SU-DHL-6 (cell line): ENCODE data around the gene FAAH.

Experiments
- H2AFZ ChIP-seq: fragments of 200-600 bp; sonication (generic); 2 replicates; pipeline ENCODE4 v1.6.1; 2014; ENCODE audit warnings: low read depth, mild to moderate bottlenecking, moderate library complexity, mixed read lengths, antibody characterized with exemption, low read length; ENCODE audit not compliant: severe bottlenecking
- H3F3A ChIP-seq: fragments of 200-600 bp; shearing (Covaris generic); 2 replicates; pipeline ENCODE4 v1.6.0; 2016; ENCODE audit warnings: antibody characterized with exemption, mild to moderate bottlenecking; ENCODE audit not compliant: insufficient read depth
- H3K27ac ChIP-seq: fragments of 200-600 bp; sonication (generic); 2 replicates; pipeline ENCODE4 v1.5.1; 2016; ENCODE audit warnings: low read depth, mild to moderate bottlenecking, low read length, moderate library complexity, mixed read lengths
- H3K27me3 ChIP-seq: fragments of 200-600 bp; sonication (generic), shearing (Covaris generic); 2 replicates; pipeline ENCODE4 v1.6.0; 2014; ENCODE audit warnings: mild to moderate bottlenecking, low read length
- H3K36me3 ChIP-seq: fragments of 200-600 bp; sonication (generic); 2 replicates; pipeline ENCODE4 v1.6.1; 2014; ENCODE audit warnings: mild to moderate bottlenecking, low read length, mixed read lengths
- H3K4me2 ChIP-seq: fragments of 300-600, 200-600 bp; shearing (Covaris generic), sonication (generic); 2 replicates; pipeline ENCODE4 v1.6.0; 2014; ENCODE audit warnings: low read length, low read depth, mild to moderate bottlenecking; ENCODE audit not compliant: poor library complexity, severe bottlenecking
- H3K4me3 ChIP-seq: fragments of 200-600 bp; sonication (generic); 2 replicates; pipeline ENCODE4 v1.5.1; 2014; ENCODE audit warnings: antibody characterized with exemption, low read length, mild to moderate bottlenecking, mixed read lengths; ENCODE audit not compliant: insufficient read depth, poor library complexity, severe bottlenecking
- H3K79me2 ChIP-seq: fragments of 200-600 bp; sonication (generic); 2 replicates; pipeline ENCODE4 v1.6.1; 2014; ENCODE audit warnings: mild to moderate bottlenecking, low read length, moderate library complexity; ENCODE audit not compliant: insufficient read depth
- H3K9ac ChIP-seq: fragments of 200-600 bp; sonication (generic); 2 replicates; pipeline ENCODE4 v1.7.0; 2014; ENCODE audit warnings: mild to moderate bottlenecking, low read length
- H3K9me2 ChIP-seq: fragments of 200-600 bp; sonication (generic); replicated peaks from 2 replicates; pipeline ENCODE4 v1.6.1; 2014; ENCODE audit warnings: low read length; ENCODE audit not compliant: insufficient read depth
- H3K9me3 ChIP-seq: fragments of 200-600 bp; sonication (generic); 2 replicates; pipeline ENCODE4 v1.6.1; 2014; ENCODE audit warnings: low read length, mixed read lengths; ENCODE audit not compliant: insufficient read depth
- H4K20me1 ChIP-seq: fragments of 200-600 bp; sonication (generic); 2 replicates; pipeline ENCODE4 v1.6.1; 2014; ENCODE audit warnings: low read depth, mild to moderate bottlenecking, antibody characterized with exemption, low read length, moderate library complexity, mixed read lengths
- CTCF ChIP-seq: fragments of 200-600 bp; sonication (generic); IDR thresholded peaks from one replicate; pipeline ENCODE4 v1.5.1; 2017; ENCODE audit warnings: antibody characterized with exemption, mild to moderate bottlenecking, low read length, moderate library complexity; ENCODE audit not compliant: insufficient read depth, poor library complexity, severe bottlenecking
- EZH2phosphoT487 ChIP-seq: fragments of 200-600 bp; sonication (generic), shearing (Covaris generic); conservative IDR thresholded peaks from 2 replicates; pipeline ENCODE4 v1.6.1; 2018; ENCODE audit warnings: mild to moderate bottlenecking, antibody characterized with exemption, low read length, moderate library complexity, mixed read lengths

The FAAH gene

GRCh38 chr1:46421739-46422138 lies 27.6 kb downstream of the FAAH start:
- no peaks in the 10 kb centered on the region for H3K27me3 ChIP-seq
- H3K9ac ChIP-seq, result no peak overlapping the region
- H3K4me3 ChIP-seq, result no peak overlapping the region
- no peaks in the 10 kb centered on the region for H3K79me2 ChIP-seq
- no peak overlapping the region for H3K27ac ChIP-seq
- H3K36me3 ChIP-seq, result no peaks in the 10 kb centered on the region
- no peaks in the 10 kb centered on the region for H4K20me1 ChIP-seq
- H3K9me2 ChIP-seq, result no peaks in the 10 kb centered on the region
- no peaks in the 10 kb centered on the region for H3K9me3 ChIP-seq
- no peak overlapping the region for H2AFZ ChIP-seq
- H3F3A ChIP-seq, result no peaks in the 10 kb centered on the region
- TF ChIP-seq CTCF, result no peak
- TF ChIP-seq EZH2phosphoT487, result no peak
- no peak overlapping the region for H3K4me2 ChIP-seq

- no peak for TF ChIP-seq CTCF
- TF ChIP-seq EZH2phosphoT487, result no peak
- Histone ChIP-seq H2AFZ (no peak overlapping the region), H4K20me1 (no peaks in the 10 kb centered on the region), H3K4me2 (no peak overlapping the region), H3K9me2 (no peaks in the 10 kb centered on the region), H3K9ac (no peak overlapping the region), H3K27me3 (no peaks in the 10 kb centered on the region), H3K9me3 (no peaks in the 10 kb centered on the region), H3K79me2 (no peaks in the 10 kb centered on the region), H3K36me3 (no peaks in the 10 kb centered on the region), H3F3A (no peaks in the 10 kb centered on the region), H3K27ac (no peak overlapping the region), H3K4me3 (no peak overlapping the region)
These were observed 28.2 kb downstream of the FAAH start for GRCh38 chr1:46422261-46422871.

DNA sequence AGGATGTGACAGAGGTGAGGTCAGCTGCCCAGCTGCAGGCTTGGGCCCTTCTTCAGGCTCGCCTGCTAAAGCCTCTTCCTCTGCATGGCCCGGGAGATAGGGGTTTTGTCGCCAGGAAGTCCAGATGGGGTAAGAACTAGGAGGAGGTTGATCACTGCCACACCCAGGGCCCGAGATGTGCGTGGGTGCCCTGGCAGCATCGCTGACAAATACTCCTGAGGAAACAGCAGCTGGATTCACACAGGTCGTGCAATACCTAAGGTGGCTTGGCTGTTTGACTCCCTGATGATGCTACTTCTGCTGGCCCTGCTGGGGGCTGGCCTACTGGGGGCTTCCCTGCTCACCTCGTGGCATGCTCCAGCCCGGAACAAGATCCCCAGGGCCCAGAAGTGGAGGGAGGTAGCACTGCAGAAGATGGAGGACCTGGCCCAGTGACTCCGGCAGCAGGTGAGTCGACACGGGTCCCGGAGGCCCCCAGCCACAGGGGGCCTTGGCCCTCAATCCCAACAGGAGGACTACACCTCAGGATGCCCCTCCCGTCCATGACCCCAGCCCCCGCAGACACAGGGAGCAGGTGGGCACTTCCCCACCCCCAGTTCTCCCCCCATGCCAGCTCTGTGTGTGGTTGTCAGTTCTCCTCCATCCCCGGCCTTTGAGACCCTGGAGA lies 29.6 kb downstream of the FAAH start:
- H3K27ac ChIP-seq, result no peak overlapping the region
- H3F3A ChIP-seq, result no peaks in the 10 kb centered on the region
- H3K79me2 ChIP-seq, result no peaks in the 10 kb centered on the region
- H3K9me2 ChIP-seq, result no peaks in the 10 kb centered on the region
- no peaks in the 10 kb centered on the region for H3K36me3 ChIP-seq
- no peaks in the 10 kb centered on the region for H4K20me1 ChIP-seq
- H2AFZ ChIP-seq, result no peak overlapping the region
- no peak for TF ChIP-seq CTCF
- no peak for TF ChIP-seq EZH2phosphoT487
- no peak overlapping the region for H3K4me2 ChIP-seq
- H3K27me3 ChIP-seq, result no peaks in the 10 kb centered on the region
- no peak overlapping the region for H3K4me3 ChIP-seq
- H3K9ac ChIP-seq, result no peak overlapping the region
- no peaks in the 10 kb centered on the region for H3K9me3 ChIP-seq
